Suprapubic skin (tissue), 4 donors: ENCODE measurements around the gene LZTS2. TPM values are rescaled to one million over a fixed set of nuclear protein-coding genes. Genes with fewer than 3 reads are reported as not detected.

Experiments used
- DNase-seq, 2 donors: peaks; one replicate each; pipeline ENCODE4 v3.0.0-alpha.2; 2019; ENCODE audit warnings: low spot score in 2 of 2
- H3K27ac ChIP-seq: fragments of 200-600 bp; sonication (generic); one replicate; pipeline ENCODE4 v1.5.1; 2019
- H3K27me3 ChIP-seq: fragments of 200-600 bp; sonication (generic); one replicate; pipeline ENCODE4 v1.5.1; 2019
- H3K36me3 ChIP-seq: fragments of 200-600 bp; sonication (generic); one replicate; pipeline ENCODE4 v1.5.1; 2019
- H3K4me1 ChIP-seq: fragments of 200-600 bp; sonication (generic); one replicate; pipeline ENCODE4 v1.5.1; 2019
- H3K4me3 ChIP-seq: fragments of 200-600 bp; sonication (generic); one replicate; pipeline ENCODE4 v1.5.1; 2019; ENCODE audit warnings: mild to moderate bottlenecking
- H3K9me3 ChIP-seq: fragments of 200-600 bp; sonication (generic); one replicate; pipeline ENCODE4 v1.5.1; 2019
- CTCF ChIP-seq, 2 donors: fragments of 200-600 bp in 1 of 2; fragments of 450-650 bp in 1 of 2; sonication (generic) in 1 of 2; IDR thresholded peaks; one replicate each; pipeline ENCODE4 v1.5.1; 2016 to 2019; ENCODE audit warnings: antibody characterized with exemption in 2 of 2, mild to moderate bottlenecking in 1 of 2, moderate library complexity in 1 of 2
- EP300 ChIP-seq: sonication (generic); formaldehyde crosslinking; IDR thresholded peaks from one replicate; pipeline ENCODE4 v1.6.1; 2017; ENCODE audit warnings: antibody characterized with exemption
- POLR2A ChIP-seq, 2 donors: fragments of 450-650 bp; IDR thresholded peaks; one replicate each; pipeline ENCODE4 v1.6.1; 2017; ENCODE audit warnings: antibody characterized with exemption in 2 of 2, mild to moderate bottlenecking in 2 of 2, moderate library complexity in 2 of 2
- POLR2AphosphoS5 ChIP-seq, 3 donors: sonication (generic); formaldehyde crosslinking; IDR thresholded peaks; one replicate each; pipeline ENCODE4 v1.6.1; 2017; ENCODE audit warnings: antibody characterized with exemption in 3 of 3
- WGBS: methylation state at CpG from one replicate; pipeline ENCODE4 v1.1.5; 2018; 5-methylcytosine and 5-hydroxymethylcytosine counted together
- total RNA-seq, 4 donors: library from RNA; depleted of rRNA; stranded (reverse); fragments of >200 nt; gene quantifications; one replicate each; pipeline ENCODE4 v1.1.0, GENCODE V29; 2016

Gene LZTS2
- total RNA-seq, 4 donors from 2014 or later, result 51.9 to 88.8 (median 61.2) TPM

- Histone ChIP-seq H3K4me1 (peaks cover 9% of the 10 kb centered on the region), H3K4me3 (no peak overlapping the region), H3K9me3 (no peaks in the 10 kb centered on the region), H3K27me3 (peaks cover 4% of the 10 kb centered on the region), H3K36me3 (no peaks in the 10 kb centered on the region), H3K27ac (no peak overlapping the region)
- no peak for DNase-seq
- TF ChIP-seq EP300, result no peak
- WGBS, result 90% methylated on average over 10 of the region's 15 CpGs
Measured at GRCh38 chr10:101022967-101023705, 23.5 kb downstream of the LZTS2 start.

- no peak for TF ChIP-seq POLR2AphosphoS5 (IDR thresholded peaks at IDR 0.05)
- TF ChIP-seq POLR2A (IDR thresholded peaks at IDR 0.05), result no peak
- TF ChIP-seq CTCF (IDR thresholded peaks at IDR 0.05), result no peak
- no peak for TF ChIP-seq EP300
- H3K9me3 ChIP-seq, result no peaks in the 10 kb centered on the region
- no peak overlapping the region for H3K27ac ChIP-seq
- WGBS, result 82% methylated on average over 10 of the region's 10 CpGs
- H3K36me3 ChIP-seq, result no peaks in the 10 kb centered on the region
- H3K27me3 ChIP-seq, result no peaks in the 10 kb centered on the region
- peaks cover 16% of the 10 kb centered on the region for H3K4me1 ChIP-seq
- no peak for DNase-seq
- no peak overlapping the region for H3K4me3 ChIP-seq
Measured at GRCh38 chr10:101027106-101027720, 27.6 kb downstream of the LZTS2 start.

GRCh38 chr10:101028446-101029337 lies 29.1 kb downstream of the LZTS2 start:
- Histone ChIP-seq H3K27ac (no peak overlapping the region), H3K9me3 (no peaks in the 10 kb centered on the region), H3K4me3 (no peak overlapping the region), H3K27me3 (no peaks in the 10 kb centered on the region), H3K36me3 (no peaks in the 10 kb centered on the region), H3K4me1 (peaks cover 29% of the 10 kb centered on the region)
- no peak for DNase-seq
- no peak for TF ChIP-seq EP300
- 62% methylated on average over 7 of the region's 7 CpGs for WGBS

GRCh38 chr10:101029520-101030295 lies 30.1 kb downstream of the LZTS2 start:
- peaks cover 3% of the 10 kb centered on the region for H3K36me3 ChIP-seq
- no peak for TF ChIP-seq POLR2AphosphoS5 (IDR thresholded peaks at IDR 0.05)
- no peak for TF ChIP-seq EP300
- no peak for TF ChIP-seq POLR2A (IDR thresholded peaks at IDR 0.05)
- no peak for TF ChIP-seq CTCF (IDR thresholded peaks at IDR 0.05)
- WGBS, result 75% methylated on average over 9 of the region's 27 CpGs
- no peak overlapping the region for H3K27ac ChIP-seq
- peaks cover 34% of the 10 kb centered on the region for H3K4me1 ChIP-seq
- H3K27me3 ChIP-seq, result no peaks in the 10 kb centered on the region
- no peak overlapping the region for H3K4me3 ChIP-seq
- no peak for DNase-seq
- no peaks in the 10 kb centered on the region for H3K9me3 ChIP-seq

GRCh38 chr10:101030496-101031127 lies 31.0 kb downstream of the LZTS2 start:
- Histone ChIP-seq H3K27ac (peak overlapping the region; percentile 98), H3K9me3 (no peaks in the 10 kb centered on the region), H3K36me3 (peaks cover 12% of the 10 kb centered on the region), H3K4me1 (peaks cover 34% of the 10 kb centered on the region), H3K4me3 (peak overlapping the region; percentile 87), H3K27me3 (no peaks in the 10 kb centered on the region)
- DNase-seq, result no peak
- WGBS, result 23% methylated on average over 12 of the region's 25 CpGs
- TF ChIP-seq CTCF (IDR thresholded peaks at IDR 0.05) (no peak), EP300 (no peak), POLR2A (IDR thresholded peaks at IDR 0.05) (no peak), POLR2AphosphoS5 (IDR thresholded peaks at IDR 0.05) (no peak)
